NT2/D1 (cell line): Measurements from ENCODE around the gene CHN2.

Experiments
- SUZ12 ChIP-seq: IDR thresholded peaks from 2 replicates; pipeline ENCODE4 v1.6.1; 2011; ENCODE audit not compliant: insufficient read length, insufficient read depth; ENCODE audit errors: extremely low read depth
- ZNF274 ChIP-seq: IDR thresholded peaks from 2 replicates; pipeline ENCODE4 v1.6.1; 2011; ENCODE audit warnings: mild to moderate bottlenecking, low read depth, low read length

DNA sequence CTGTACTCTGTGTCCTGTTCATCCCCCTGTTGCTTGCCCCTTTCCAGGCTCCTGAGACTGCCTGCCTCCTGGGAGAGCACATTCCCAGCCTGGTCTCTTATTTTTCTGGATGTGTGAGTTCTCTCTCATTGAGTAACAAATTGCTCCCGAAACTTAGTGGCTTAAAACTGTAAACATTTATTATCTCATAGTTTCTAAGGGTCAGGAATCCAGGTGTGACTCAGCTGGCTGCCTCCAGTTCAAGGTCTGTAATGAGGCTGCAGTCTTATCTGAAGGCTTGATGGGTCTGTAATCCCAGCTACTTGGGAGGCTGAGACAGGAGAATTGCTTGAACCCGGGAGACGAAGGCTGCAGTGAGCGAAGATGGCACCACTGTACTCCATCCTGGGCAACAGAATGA lies 315.5 kb downstream of the CHN2 start:
- TF ChIP-seq ZNF274 (no peak), SUZ12 (no peak)
